KMS-11 (cell line): ENCODE measurements around the gene MAP3K7CL.

ENCODE experiments used
- H2AFZ ChIP-seq: fragments of 200-600 bp; sonication (generic); 2 replicates; pipeline ENCODE4 v1.6.1; 2016; ENCODE audit warnings: antibody characterized with exemption, mixed run types, low read depth
- H3K27ac ChIP-seq: fragments of 200-600 bp; sonication (generic); 2 replicates; pipeline ENCODE4 v1.6.1; 2016; ENCODE audit warnings: mild to moderate bottlenecking, mixed run types
- H3K27me3 ChIP-seq: fragments of 200-600 bp; sonication (generic); 2 replicates; pipeline ENCODE4 v1.6.1; 2017; ENCODE audit warnings: mild to moderate bottlenecking, low read depth, mixed run types, moderate library complexity; ENCODE audit not compliant: insufficient read depth
- H3K36me3 ChIP-seq: fragments of 200-600 bp; sonication (generic); 2 replicates; pipeline ENCODE4 v1.6.1; 2017; ENCODE audit warnings: mild to moderate bottlenecking, mixed run types; ENCODE audit not compliant: insufficient read depth
- H3K4me1 ChIP-seq: fragments of 200-600 bp; sonication (generic); 2 replicates; pipeline ENCODE4 v1.6.1; 2016; ENCODE audit warnings: mild to moderate bottlenecking, low read depth, mixed run types; ENCODE audit not compliant: poor library complexity, severe bottlenecking
- H3K4me2 ChIP-seq: fragments of 200-600 bp; sonication (generic); 2 replicates; pipeline ENCODE4 v1.7.0; 2016; ENCODE audit warnings: mild to moderate bottlenecking, mixed run types
- H3K4me3 ChIP-seq: fragments of 200-600 bp; sonication (generic); IDR thresholded peaks from 2 replicates; pipeline ENCODE4 v1.6.1; 2017; ENCODE audit warnings: low read depth, low read length, mixed read lengths; ENCODE audit not compliant: insufficient read depth
- H3K79me2 ChIP-seq: fragments of 200-600 bp; sonication (generic); 2 replicates; pipeline ENCODE4 v1.6.1; 2016; ENCODE audit warnings: low read depth, mixed run types; ENCODE audit not compliant: insufficient read depth
- H3K9ac ChIP-seq: fragments of 200-600 bp; sonication (generic); 2 replicates; pipeline ENCODE4 v1.6.1; 2016; ENCODE audit warnings: mild to moderate bottlenecking, mixed run types
- H4K20me1 ChIP-seq: fragments of 200-600 bp; sonication (generic); 2 replicates; pipeline ENCODE4 v1.6.1; 2016; ENCODE audit warnings: mild to moderate bottlenecking, mixed run types; ENCODE audit not compliant: insufficient read depth
- TF ChIP-seq, protein P1 (sequence below): fragments of 200-600 bp; sonication (generic); conservative IDR thresholded peaks from 2 replicates; pipeline ENCODE4 v1.6.1; 2017; ENCODE audit warnings: low read depth, mild to moderate bottlenecking, antibody characterized with exemption, low read length, moderate library complexity, mixed read lengths

Gene MAP3K7CL, protein sequence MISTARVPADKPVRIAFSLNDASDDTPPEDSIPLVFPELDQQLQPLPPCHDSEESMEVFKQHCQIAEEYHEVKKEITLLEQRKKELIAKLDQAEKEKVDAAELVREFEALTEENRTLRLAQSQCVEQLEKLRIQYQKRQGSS

DNA sequence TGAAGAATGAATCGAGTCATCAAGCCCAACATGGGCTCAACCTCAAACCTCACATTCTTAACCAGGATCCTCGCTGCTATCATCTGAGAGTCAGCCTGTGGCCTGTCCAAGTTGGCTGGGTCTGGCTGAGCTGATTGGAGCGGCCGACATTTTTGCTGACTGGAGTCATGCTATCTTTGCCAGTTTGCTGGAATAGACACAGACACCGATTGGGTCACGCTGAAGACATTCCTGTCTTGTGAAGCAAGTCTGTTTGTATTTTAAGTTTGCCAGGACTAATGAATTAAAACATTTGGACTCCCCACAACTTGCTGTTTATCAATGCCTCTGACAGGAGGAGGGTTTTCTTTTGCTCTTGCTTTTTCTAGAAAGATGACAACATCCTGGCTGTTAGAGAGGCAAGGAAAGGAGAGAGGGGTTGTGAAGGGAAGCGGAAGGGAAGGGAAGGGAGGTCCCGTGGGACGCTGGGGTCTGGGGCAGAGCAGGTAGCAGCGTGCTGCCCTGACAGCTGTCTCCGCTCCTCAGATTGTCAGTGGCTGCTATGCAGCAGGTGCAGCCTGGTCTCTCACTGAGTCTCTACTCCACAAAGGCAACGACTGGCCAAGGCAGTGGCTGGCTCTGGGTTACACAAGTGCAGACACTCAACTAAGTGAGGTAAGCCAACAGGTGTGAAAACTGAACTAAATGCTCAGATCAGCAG, at the start of gene MAP3K7CL:
Gene MAP3K7CL, plus strand, starts transcription at position 375 of the 700 bp plus-strand sequence. CDS start 2,701 bp downstream, outside the sequence.
- H3K79me2 ChIP-seq = no peaks in the 10 kb centered on the region
- no peaks in the 10 kb centered on the region for H3K36me3 ChIP-seq
- H3K27ac ChIP-seq = peak within 1 kb of the TSS; percentile 96
- peak within 1 kb of the TSS; percentile 86 for H3K4me2 ChIP-seq
- peaks cover 67% of the 10 kb centered on the region for H3K4me1 ChIP-seq
- TF ChIP-seq, protein P1, sequence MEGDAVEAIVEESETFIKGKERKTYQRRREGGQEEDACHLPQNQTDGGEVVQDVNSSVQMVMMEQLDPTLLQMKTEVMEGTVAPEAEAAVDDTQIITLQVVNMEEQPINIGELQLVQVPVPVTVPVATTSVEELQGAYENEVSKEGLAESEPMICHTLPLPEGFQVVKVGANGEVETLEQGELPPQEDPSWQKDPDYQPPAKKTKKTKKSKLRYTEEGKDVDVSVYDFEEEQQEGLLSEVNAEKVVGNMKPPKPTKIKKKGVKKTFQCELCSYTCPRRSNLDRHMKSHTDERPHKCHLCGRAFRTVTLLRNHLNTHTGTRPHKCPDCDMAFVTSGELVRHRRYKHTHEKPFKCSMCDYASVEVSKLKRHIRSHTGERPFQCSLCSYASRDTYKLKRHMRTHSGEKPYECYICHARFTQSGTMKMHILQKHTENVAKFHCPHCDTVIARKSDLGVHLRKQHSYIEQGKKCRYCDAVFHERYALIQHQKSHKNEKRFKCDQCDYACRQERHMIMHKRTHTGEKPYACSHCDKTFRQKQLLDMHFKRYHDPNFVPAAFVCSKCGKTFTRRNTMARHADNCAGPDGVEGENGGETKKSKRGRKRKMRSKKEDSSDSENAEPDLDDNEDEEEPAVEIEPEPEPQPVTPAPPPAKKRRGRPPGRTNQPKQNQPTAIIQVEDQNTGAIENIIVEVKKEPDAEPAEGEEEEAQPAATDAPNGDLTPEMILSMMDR = no peak
- peak within 1 kb of the TSS; percentile 46 for H3K4me3 ChIP-seq
- no peaks in the 10 kb centered on the region for H4K20me1 ChIP-seq
- H2AFZ ChIP-seq = peak within 1 kb of the TSS; percentile 31; the same call in 1 of the 2 replicates
- no peaks in the 10 kb centered on the region for H3K27me3 ChIP-seq
- peak within 1 kb of the TSS; percentile 83 for H3K9ac ChIP-seq

DNA sequence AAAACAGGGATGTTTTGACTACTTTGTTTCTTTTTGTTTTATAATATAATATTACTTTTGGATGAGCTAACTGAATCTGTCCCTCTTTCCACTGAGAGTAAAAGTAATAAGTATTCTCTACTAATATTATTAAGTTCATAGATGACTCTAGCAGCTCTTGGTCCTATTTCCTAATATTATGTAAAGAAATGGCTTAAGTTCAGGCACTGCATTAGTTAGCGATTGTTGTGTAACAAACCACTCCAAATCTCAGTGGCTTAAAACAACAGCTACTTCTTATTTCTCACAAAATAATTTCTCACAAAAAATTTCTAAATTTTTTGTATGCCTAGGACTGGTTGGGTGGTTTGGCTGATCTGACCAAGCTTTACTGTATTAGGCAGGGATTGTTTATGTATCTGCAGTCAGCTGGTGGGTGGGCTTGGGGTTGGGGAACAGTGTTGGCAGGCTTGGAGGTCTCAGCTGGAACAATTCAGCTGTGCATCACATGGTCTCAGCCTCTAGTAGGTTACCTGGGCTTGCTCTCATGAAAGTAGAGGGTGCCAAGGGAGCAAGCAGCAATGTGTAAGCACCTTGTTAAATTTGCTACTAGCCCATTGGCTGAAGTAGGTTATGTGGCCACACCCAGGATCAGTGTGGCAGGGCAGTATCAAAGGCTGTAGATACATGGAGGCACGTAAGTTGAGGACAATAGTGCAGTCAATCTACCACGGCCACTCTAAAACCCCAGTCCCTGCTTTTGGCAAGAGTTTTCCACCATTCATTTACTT, 48.2 kb upstream of the MAP3K7CL start:
- Histone ChIP-seq H3K27me3 (no peaks in the 10 kb centered on the region), H3K9ac (no peak overlapping the region), H3K79me2 (peaks cover 27% of the 10 kb centered on the region), H3K4me2 (no peak overlapping the region), H4K20me1 (no peaks in the 10 kb centered on the region), H3K27ac (no peak overlapping the region), H3K4me1 (peaks cover 23% of the 10 kb centered on the region), H3K4me3 (no peak overlapping the region), H2AFZ (no peak overlapping the region), H3K36me3 (no peaks in the 10 kb centered on the region)
- TF ChIP-seq, protein P1 = no peak

DNA sequence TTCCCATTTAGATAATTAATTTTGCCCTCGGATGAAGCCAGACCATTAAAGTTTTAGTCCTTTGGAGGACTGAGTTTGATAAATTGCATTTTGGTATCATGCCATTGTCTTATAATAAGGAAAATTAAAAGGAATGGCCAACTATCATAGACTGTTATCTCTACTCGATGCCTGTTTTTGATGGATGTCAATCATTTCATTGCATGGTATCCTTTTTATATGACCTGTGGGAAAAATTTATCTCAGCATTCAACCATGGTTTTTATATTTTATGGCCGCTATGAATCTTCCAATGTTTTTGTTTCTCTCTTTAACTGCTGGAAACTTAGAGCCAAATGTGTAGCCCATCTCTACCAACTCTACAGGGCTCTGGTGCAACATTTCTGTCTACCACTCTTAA, 47.1 kb upstream of the MAP3K7CL start:
- H3K9ac ChIP-seq = no peak overlapping the region
- no peaks in the 10 kb centered on the region for H3K36me3 ChIP-seq
- no peak overlapping the region for H3K4me2 ChIP-seq
- peaks cover 21% of the 10 kb centered on the region for H3K4me1 ChIP-seq
- TF ChIP-seq, protein P1 = no peak
- H3K79me2 ChIP-seq = peaks cover 23% of the 10 kb centered on the region
- H3K27me3 ChIP-seq = no peaks in the 10 kb centered on the region
- no peak overlapping the region for H3K4me3 ChIP-seq
- H2AFZ ChIP-seq = no peak overlapping the region
- no peaks in the 10 kb centered on the region for H4K20me1 ChIP-seq
- no peak overlapping the region for H3K27ac ChIP-seq

DNA sequence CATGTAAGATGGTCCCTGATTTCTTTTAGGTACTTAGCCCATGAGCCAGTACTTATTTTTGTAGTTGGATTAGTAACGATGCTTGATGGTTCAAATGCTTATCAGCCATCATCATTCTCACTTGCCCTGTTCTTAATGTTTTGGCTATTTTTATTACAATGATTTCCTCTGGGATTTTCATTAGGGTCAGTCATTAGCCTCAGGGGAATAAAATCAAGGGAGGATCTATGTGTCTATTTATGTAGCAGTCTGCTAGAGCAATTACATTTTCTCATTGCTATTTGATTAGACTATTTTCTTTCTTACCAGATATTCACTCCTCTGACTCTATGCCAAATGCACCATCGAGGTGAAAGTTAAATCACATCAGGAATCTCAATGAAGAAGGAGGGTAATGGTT, 46.1 kb upstream of the MAP3K7CL start:
- no peak overlapping the region for H3K9ac ChIP-seq
- TF ChIP-seq, protein P1 = no peak
- H3K27me3 ChIP-seq = no peaks in the 10 kb centered on the region
- H3K4me3 ChIP-seq = no peak overlapping the region
- H3K79me2 ChIP-seq = peaks cover 16% of the 10 kb centered on the region; the same call in 1 of the 2 replicates
- no peaks in the 10 kb centered on the region for H3K36me3 ChIP-seq
- H3K4me2 ChIP-seq = no peak overlapping the region
- no peak overlapping the region for H3K27ac ChIP-seq
- peaks cover 10% of the 10 kb centered on the region for H3K4me1 ChIP-seq
- H2AFZ ChIP-seq = no peak overlapping the region
- no peaks in the 10 kb centered on the region for H4K20me1 ChIP-seq
